Progenitor cell of endocrine pancreas (in vitro differentiated cells): Measurements from ENCODE around the gene PTH1R. TPM values are rescaled to one million over a fixed set of nuclear protein-coding genes. Genes with fewer than 3 reads are reported as not detected.

Experiments
- DNase-seq: peaks from one replicate; pipeline ENCODE4 v3.0.0; 2021; ENCODE audit warnings: low spot score; ENCODE audit not compliant: unreplicated experiment
- H3K27ac Mint-ChIP-seq: 2 replicates; pipeline ENCODE4 v1.8.0; 2021; ENCODE audit warnings: mild to moderate bottlenecking, moderate library complexity, mixed read lengths
- H3K27me3 Mint-ChIP-seq: 2 replicates; pipeline ENCODE4 v1.8.0; 2021; ENCODE audit warnings: mixed read lengths
- H3K36me3 Mint-ChIP-seq: 2 replicates; pipeline ENCODE4 v1.8.0; 2022; ENCODE audit warnings: mixed read lengths; ENCODE audit not compliant: insufficient read depth
- H3K4me1 Mint-ChIP-seq: 2 replicates; pipeline ENCODE4 v1.8.0; 2021; ENCODE audit warnings: low read depth, mixed read lengths
- H3K4me3 Mint-ChIP-seq: 2 replicates; pipeline ENCODE4 v1.8.0; 2021; ENCODE audit warnings: low read depth, mild to moderate bottlenecking, moderate library complexity, mixed read lengths
- H3K9me3 Mint-ChIP-seq: 2 replicates; pipeline ENCODE4 v1.8.0; 2021; ENCODE audit warnings: low read depth, mixed read lengths
- total RNA-seq: library from RNA; stranded (reverse); gene quantifications from 2 replicates; pipeline ENCODE4 v1.2.1, GENCODE V29; 2021
- TF ChIP-seq, protein P1 (sequence below): fragments of 200-600 bp; sonication (generic); IDR thresholded peaks from one replicate; pipeline ENCODE4 v1.5.0; 2021; ENCODE audit warnings: antibody characterized with exemption, mild to moderate bottlenecking; ENCODE audit not compliant: unreplicated experiment

PTH1R gene
- total RNA-seq, 1 donor from 2014 or later, result 0.26 TPM

DNA sequence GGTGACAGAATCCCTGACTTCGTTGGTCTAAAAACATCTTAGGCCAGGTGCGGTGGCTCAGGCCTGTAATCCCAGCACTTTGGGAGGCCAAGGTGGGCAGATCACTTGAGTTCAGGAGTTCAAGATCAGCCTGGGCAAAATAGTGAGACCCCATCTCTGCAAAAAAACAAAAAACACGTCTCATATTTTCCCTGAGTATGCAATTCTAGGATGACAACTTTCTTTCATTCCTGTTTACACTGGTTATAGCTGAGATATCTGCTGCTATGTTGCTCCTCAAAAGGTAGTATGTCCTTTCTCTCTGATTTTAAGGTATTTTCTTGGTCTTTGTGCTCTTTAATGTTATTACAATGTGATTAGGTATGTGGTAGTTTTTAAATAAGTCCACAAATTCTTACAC lies 39.3 kb downstream of the PTH1R start:
- no peak overlapping the region for H3K4me3 Mint-ChIP-seq
- no peak for DNase-seq
- H3K36me3 Mint-ChIP-seq, result peaks cover 38% of the 10 kb centered on the region
- TF ChIP-seq, protein P1, sequence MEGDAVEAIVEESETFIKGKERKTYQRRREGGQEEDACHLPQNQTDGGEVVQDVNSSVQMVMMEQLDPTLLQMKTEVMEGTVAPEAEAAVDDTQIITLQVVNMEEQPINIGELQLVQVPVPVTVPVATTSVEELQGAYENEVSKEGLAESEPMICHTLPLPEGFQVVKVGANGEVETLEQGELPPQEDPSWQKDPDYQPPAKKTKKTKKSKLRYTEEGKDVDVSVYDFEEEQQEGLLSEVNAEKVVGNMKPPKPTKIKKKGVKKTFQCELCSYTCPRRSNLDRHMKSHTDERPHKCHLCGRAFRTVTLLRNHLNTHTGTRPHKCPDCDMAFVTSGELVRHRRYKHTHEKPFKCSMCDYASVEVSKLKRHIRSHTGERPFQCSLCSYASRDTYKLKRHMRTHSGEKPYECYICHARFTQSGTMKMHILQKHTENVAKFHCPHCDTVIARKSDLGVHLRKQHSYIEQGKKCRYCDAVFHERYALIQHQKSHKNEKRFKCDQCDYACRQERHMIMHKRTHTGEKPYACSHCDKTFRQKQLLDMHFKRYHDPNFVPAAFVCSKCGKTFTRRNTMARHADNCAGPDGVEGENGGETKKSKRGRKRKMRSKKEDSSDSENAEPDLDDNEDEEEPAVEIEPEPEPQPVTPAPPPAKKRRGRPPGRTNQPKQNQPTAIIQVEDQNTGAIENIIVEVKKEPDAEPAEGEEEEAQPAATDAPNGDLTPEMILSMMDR, result no peak
- peaks cover 7% of the 10 kb centered on the region for H3K9me3 Mint-ChIP-seq
- H3K27me3 Mint-ChIP-seq, result no peaks in the 10 kb centered on the region
- H3K4me1 Mint-ChIP-seq, result no peaks in the 10 kb centered on the region
- no peak overlapping the region for H3K27ac Mint-ChIP-seq

DNA sequence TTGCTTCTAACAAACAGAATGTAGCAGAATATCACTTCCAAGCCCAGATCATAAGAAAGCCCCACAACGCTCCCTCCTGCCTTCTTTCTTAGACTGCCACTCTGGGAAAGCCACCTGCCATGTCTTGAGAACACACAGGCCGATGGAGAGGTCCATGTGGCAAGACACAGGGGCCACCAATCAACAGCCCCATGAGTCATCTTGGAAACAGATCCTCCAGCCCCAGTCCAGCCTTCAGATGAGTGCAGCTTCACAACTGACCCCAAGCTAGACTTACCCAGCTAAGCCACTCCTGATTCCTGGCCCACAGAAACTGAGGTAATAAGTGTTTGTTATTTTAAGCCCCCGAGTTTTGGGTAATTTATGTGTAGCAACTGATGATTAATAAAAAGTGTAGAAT lies 39.7 kb downstream of the PTH1R start:
- Mint-ChIP-seq H3K9me3 (peaks cover 7% of the 10 kb centered on the region), H3K27ac (no peak overlapping the region), H3K36me3 (peaks cover 37% of the 10 kb centered on the region), H3K27me3 (no peaks in the 10 kb centered on the region), H3K4me1 (no peaks in the 10 kb centered on the region), H3K4me3 (no peak overlapping the region)
- DNase-seq, result no peak
- TF ChIP-seq, protein P1, result no peak

DNA sequence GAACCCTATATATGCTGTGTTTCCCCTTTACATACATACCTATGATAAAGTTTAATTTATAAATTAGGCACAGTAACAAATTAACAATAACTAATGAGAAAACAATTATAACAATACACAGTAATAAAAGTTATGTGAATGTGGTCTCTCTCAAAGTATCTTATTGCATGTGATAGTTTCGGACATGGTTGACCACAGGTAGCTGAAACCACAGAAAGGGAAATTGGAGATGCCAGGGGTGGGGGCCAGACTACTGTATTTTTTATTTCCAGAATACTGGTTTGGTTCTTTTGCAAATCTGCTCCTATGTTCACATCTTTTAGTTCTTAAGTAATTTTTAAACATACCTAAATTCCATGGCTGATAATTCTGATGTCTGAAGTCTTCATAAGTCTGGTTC lies 40.7 kb downstream of the PTH1R start:
- Mint-ChIP-seq H3K4me1 (no peaks in the 10 kb centered on the region), H3K27me3 (no peaks in the 10 kb centered on the region), H3K36me3 (peaks cover 37% of the 10 kb centered on the region), H3K4me3 (no peak overlapping the region), H3K9me3 (peaks cover 7% of the 10 kb centered on the region), H3K27ac (no peak overlapping the region)
- no peak for DNase-seq
- TF ChIP-seq, protein P1, result no peak

DNA sequence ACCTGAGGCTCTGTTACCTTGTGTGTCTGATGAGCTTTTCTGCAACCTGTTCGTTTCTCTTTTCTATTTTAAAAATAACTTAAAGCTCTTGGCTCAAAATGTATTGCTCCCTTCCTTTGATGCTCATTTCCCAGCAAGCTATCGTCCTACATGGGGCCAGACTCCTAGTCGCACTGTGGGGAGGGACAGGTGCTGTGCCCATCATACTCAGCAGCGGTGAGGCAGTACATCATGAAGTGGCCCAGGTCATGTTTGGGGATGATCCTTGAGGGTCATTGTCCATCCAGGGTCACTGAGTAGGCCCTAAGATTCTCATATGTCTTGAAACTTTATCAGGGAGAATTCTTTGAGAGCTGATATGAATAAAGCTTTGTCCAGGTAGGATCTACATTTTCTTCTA lies 41.1 kb downstream of the PTH1R start:
- TF ChIP-seq, protein P1, result no peak
- H3K36me3 Mint-ChIP-seq, result peaks cover 40% of the 10 kb centered on the region
- DNase-seq, result no peak
- no peaks in the 10 kb centered on the region for H3K27me3 Mint-ChIP-seq
- no peak overlapping the region for H3K27ac Mint-ChIP-seq
- H3K9me3 Mint-ChIP-seq, result peaks cover 7% of the 10 kb centered on the region
- no peak overlapping the region for H3K4me3 Mint-ChIP-seq
- no peaks in the 10 kb centered on the region for H3K4me1 Mint-ChIP-seq

DNA sequence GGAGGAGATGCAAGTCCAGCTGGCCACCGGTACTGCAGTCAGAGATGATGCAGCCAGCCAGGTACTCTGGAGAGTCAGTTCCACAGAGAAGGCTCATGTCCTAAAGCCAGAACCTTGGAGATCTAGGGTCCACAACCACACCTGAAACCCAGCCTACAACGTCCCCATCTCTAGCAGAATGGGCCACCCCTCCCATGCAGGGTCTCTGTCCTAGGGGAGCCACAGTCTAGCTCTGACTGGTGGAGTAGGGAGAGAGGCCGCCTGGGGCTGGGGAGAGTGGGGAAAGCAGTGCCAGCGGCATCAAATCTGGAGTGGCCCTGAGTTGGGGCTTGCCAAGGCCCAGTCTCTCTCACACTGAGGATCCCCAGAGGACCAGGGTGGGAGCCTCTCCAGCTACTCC lies 43.5 kb downstream of the PTH1R start:
- Mint-ChIP-seq H3K4me1 (peaks cover 2% of the 10 kb centered on the region), H3K4me3 (no peak overlapping the region), H3K27me3 (no peaks in the 10 kb centered on the region), H3K9me3 (peaks cover 7% of the 10 kb centered on the region), H3K27ac (no peak overlapping the region), H3K36me3 (peaks cover 40% of the 10 kb centered on the region)
- TF ChIP-seq, protein P1, result no peak
- DNase-seq, result no peak
